ENCODE data around the gene PLEKHA7.
A peak's percentile ranks its signal among the peaks of the same experiment; 100 is the strongest.
"Not testable (repeated sequence)": the region's sequence is repeated elsewhere in the genome, so short reads cannot be mapped to it uniquely, and the experiment has no call there.

PLEKHA7 gene

DNA sequence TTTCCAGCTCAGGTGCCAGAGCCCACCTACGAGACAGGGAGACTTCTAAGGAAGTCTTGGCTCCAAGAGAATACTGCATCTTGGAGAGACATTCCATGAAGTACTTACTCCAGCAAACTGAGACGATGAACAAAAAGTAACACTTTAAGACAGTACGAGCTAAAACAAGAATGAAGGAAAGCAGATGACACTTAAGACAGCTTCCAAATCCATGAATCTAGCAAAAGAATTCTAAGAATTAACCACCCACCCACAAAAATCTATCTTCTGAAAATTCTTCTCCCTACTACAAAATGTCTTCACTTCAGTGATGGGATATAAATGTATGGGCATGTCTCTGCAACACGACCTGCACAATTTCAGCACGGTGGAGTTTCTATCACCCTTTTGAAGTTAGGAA is 142.8 kb downstream of the PLEKHA7 start:
- no peak for DNase-seq (ENCODE audit: low spot score)
- Mint-ChIP-seq H3K9me3 (no peaks in the 10 kb centered on the region), H3K4me1 (ENCODE audit: low read depth) (peaks cover 3% of the 10 kb centered on the region), H3K27me3 (ENCODE audit: low read depth) (peaks cover 3% of the 10 kb centered on the region), H3K36me3 (ENCODE audit: low read depth) (no peaks in the 10 kb centered on the region), H3K27ac (no peak overlapping the region), H3K4me3 (no peak overlapping the region)

DNA sequence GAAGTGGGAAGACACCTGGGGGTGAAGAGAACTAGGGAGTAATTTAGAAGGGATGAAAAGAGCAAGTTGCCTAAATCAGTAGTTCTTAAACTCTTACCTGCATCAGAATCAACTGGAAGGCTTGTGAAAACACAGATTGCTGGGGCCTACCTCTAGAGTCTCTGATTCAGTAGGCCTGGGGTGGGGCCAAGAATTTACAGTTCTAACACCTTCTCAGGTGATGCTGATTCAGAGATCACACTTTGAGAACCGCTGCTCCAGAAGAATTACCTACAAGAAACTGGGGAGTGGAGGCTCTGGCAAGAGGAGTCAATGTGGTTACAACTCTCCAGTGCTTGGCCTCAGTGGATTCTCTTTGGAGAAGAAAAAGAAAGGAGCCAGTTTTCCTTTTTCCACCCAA is 147.1 kb downstream of the PLEKHA7 start:
- H3K27ac Mint-ChIP-seq = no peak overlapping the region
- no peaks in the 10 kb centered on the region for H3K36me3 Mint-ChIP-seq (ENCODE audit: low read depth)
- peaks cover 10% of the 10 kb centered on the region for H3K4me1 Mint-ChIP-seq (ENCODE audit: low read depth)
- H3K27me3 Mint-ChIP-seq (ENCODE audit: low read depth) = no peaks in the 10 kb centered on the region
- H3K4me3 Mint-ChIP-seq = no peak overlapping the region
- DNase-seq (ENCODE audit: low spot score) = no peak
- no peaks in the 10 kb centered on the region for H3K9me3 Mint-ChIP-seq

DNA sequence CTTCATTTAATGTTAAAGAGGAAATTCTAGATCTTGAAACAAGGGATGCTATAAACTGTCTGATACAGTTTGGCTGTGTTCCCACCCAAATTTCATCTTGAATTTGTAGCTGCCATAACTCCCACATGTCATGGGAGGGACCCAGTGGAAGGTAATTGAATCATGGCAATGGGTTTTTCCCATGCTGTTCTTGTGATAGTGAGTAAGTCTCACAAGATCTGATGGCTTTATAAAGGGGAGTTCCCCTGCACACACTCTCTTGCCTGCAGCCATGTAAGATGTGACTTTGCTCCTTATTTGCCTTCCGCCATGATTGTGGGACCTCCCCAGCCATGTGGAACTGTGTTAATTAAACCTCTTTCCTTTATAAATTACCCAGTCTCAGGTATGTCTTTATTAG is 149.8 kb downstream of the PLEKHA7 start:
- not testable (repeated sequence) for H3K9me3 Mint-ChIP-seq; H3K4me1 Mint-ChIP-seq (ENCODE audit: low read depth); H3K27me3 Mint-ChIP-seq (ENCODE audit: low read depth); H3K36me3 Mint-ChIP-seq (ENCODE audit: low read depth); H3K4me3 Mint-ChIP-seq; H3K27ac Mint-ChIP-seq
- DNase-seq (ENCODE audit: low spot score) = peak; percentile 53

DNA sequence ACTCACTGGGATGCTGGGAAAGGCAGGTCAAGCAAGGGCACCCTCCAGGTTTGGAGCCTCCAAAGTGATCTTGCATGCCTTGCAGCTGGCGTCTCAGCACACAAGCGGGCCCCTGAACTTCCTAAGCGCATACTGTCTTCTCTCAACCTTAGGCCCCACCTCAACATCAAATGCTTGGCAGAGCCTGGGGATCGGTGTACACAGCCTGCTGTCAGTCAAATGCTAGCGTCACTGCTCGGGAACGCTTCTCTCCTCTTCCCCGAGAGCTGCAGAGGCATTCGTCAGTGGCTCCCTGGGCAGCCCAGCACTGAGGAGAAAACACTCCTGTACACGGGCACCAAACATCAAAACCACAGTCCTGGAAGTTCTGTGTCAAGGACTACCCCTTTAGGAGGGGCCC is 150.8 kb downstream of the PLEKHA7 start:
- Mint-ChIP-seq H3K4me3 (no peak overlapping the region), H3K9me3 (no peaks in the 10 kb centered on the region), H3K27ac (no peak overlapping the region), H3K36me3 (ENCODE audit: low read depth) (no peaks in the 10 kb centered on the region), H3K4me1 (ENCODE audit: low read depth) (peaks cover 10% of the 10 kb centered on the region), H3K27me3 (ENCODE audit: low read depth) (no peaks in the 10 kb centered on the region)
- DNase-seq (ENCODE audit: low spot score) = no peak

DNA sequence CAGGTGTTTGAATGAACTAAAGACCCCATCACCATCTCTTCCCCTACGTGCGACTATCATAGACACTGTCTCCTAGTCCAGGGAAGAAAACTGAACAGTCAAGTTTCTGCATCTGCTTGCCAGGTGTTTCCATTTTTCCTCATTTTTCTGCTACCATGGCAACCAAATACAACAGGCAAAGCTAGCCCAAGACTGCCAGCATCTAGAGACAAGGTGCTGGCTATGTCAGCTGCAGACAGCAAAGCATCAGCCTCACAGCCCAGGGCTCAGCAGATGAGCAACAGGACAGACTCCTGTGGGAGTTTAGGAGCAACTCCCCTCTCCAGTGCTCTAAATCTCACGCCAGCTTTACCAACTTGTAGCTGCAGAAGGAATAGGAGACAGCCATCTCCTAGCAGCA is 151.5 kb downstream of the PLEKHA7 start:
- no peak overlapping the region for H3K27ac Mint-ChIP-seq
- H3K36me3 Mint-ChIP-seq (ENCODE audit: low read depth) = no peaks in the 10 kb centered on the region
- no peaks in the 10 kb centered on the region for H3K27me3 Mint-ChIP-seq (ENCODE audit: low read depth)
- H3K9me3 Mint-ChIP-seq = no peaks in the 10 kb centered on the region
- DNase-seq (ENCODE audit: low spot score) = no peak
- H3K4me1 Mint-ChIP-seq (ENCODE audit: low read depth) = peaks cover 9% of the 10 kb centered on the region
- H3K4me3 Mint-ChIP-seq = no peak overlapping the region

DNA sequence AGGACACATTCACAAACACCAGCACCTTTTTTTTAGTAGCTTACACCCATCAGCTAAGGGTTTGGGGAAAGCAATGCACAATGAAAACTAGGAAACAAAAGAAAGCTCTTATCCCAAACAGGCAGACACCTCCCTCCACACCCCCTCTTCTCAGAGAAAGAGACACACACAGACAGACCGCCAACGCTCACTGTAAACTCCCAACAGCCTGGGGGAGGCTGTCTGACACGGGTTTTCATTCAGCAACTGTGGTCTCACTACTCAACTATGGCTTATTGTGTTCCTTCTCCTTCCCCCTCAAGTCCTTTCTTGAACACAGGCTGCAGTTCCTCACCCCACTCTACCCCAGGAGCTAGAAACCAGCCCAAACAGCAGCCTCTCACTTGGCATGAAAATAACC is 152.4 kb downstream of the PLEKHA7 start:
- H3K27me3 Mint-ChIP-seq (ENCODE audit: low read depth) = no peaks in the 10 kb centered on the region
- H3K9me3 Mint-ChIP-seq = no peaks in the 10 kb centered on the region
- peaks cover 6% of the 10 kb centered on the region for H3K4me1 Mint-ChIP-seq (ENCODE audit: low read depth)
- H3K27ac Mint-ChIP-seq = no peak overlapping the region
- H3K4me3 Mint-ChIP-seq = no peak overlapping the region
- H3K36me3 Mint-ChIP-seq (ENCODE audit: low read depth) = no peaks in the 10 kb centered on the region
- DNase-seq (ENCODE audit: low spot score) = no peak

DNA sequence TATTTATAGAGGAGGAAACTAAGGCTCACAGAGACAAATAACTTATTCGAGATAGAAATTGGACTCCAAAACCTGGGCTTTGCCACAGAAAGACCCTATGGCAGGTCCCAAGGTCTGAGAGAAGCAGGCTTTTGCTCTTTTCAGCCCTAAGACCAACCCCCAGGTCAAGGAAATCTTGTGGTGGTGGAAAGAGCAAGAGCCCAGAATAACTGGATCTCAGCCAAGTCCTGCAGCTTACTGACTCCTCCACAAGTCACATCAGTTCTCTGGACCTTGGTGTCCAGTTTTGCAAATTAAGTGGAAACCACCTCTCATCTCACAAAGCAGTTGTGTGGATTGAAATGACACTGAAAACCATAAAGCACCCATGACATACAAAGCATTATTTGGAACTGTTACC is 153.6 kb downstream of the PLEKHA7 start:
- H3K27me3 Mint-ChIP-seq (ENCODE audit: low read depth) = no peaks in the 10 kb centered on the region
- H3K9me3 Mint-ChIP-seq = no peaks in the 10 kb centered on the region
- no peak overlapping the region for H3K27ac Mint-ChIP-seq
- no peak for DNase-seq (ENCODE audit: low spot score)
- H3K4me1 Mint-ChIP-seq (ENCODE audit: low read depth) = peaks cover 6% of the 10 kb centered on the region
- no peaks in the 10 kb centered on the region for H3K36me3 Mint-ChIP-seq (ENCODE audit: low read depth)
- H3K4me3 Mint-ChIP-seq = no peak overlapping the region

DNA sequence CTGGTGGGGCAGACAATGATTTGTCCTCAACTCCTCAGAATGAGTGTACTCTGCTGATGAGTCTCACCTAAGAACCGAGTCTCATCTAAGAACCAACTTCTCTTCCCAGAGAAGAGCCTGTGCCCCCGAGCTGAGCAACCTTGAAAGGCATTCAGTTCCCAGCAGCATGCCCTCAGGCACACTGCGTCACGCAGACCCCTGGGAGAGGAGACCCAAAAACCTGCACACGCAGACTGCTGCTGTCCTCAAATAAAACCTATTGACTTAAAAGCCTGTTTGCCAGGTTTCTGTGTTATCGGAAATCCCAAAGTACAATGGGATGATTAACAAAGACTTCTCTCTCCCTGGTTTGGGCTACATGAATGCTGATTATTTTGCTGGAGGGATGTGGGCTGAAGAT is 154.6 kb downstream of the PLEKHA7 start:
- DNase-seq (ENCODE audit: low spot score) = no peak
- no peak overlapping the region for H3K27ac Mint-ChIP-seq
- peaks cover 6% of the 10 kb centered on the region for H3K4me1 Mint-ChIP-seq (ENCODE audit: low read depth)
- H3K4me3 Mint-ChIP-seq = no peak overlapping the region
- H3K36me3 Mint-ChIP-seq (ENCODE audit: low read depth) = no peaks in the 10 kb centered on the region
- H3K27me3 Mint-ChIP-seq (ENCODE audit: low read depth) = no peaks in the 10 kb centered on the region
- H3K9me3 Mint-ChIP-seq = no peaks in the 10 kb centered on the region

DNA sequence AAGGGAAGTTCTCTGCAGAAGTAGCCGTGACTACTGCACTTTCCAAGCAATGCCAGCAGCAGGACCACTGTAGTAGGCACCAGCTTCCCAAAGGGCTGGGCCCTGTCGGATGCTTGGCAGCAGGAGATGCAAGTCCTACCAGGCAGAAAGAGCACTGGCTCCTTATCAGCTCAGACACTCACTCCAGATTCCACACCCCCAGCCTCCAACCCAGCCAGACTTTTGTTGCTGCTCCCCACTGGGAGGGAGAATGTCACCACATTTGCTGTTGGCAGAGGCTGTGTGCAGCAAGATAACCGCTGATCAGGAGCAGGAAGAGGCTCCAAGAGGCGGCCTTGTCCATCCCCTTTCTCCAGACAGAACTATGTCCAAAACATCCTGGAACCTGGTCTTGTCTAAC is 157.0 kb downstream of the PLEKHA7 start:
- Mint-ChIP-seq H3K4me3 (no peak overlapping the region), H3K9me3 (no peaks in the 10 kb centered on the region), H3K27me3 (ENCODE audit: low read depth) (no peaks in the 10 kb centered on the region), H3K4me1 (ENCODE audit: low read depth) (no peaks in the 10 kb centered on the region), H3K27ac (no peak overlapping the region), H3K36me3 (ENCODE audit: low read depth) (no peaks in the 10 kb centered on the region)
- DNase-seq (ENCODE audit: low spot score) = no peak

DNA sequence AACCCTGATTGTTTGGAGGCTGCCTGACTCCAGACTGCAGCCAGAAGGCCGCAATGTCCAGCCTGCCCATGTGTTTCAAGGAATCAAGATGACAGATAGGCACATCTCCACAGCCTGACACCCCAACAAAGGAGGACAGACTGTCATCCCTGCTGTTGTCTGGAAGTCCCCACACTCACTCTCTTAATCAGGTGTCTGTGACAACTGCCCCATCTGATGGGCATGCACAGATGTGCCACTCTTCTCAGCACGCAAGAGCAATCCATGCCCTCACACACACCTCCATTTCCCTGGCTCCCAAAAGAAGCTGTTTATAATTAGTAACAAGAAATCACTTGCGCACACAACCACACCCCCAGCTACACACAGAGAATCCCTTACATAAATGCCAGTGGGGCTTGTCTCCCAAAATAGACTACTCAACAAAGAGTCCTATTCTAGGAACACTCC is 158.2 kb downstream of the PLEKHA7 start:
- DNase-seq (ENCODE audit: low spot score) = no peak
- no peaks in the 10 kb centered on the region for H3K4me1 Mint-ChIP-seq (ENCODE audit: low read depth)
- H3K4me3 Mint-ChIP-seq = no peak overlapping the region
- no peak overlapping the region for H3K27ac Mint-ChIP-seq
- H3K27me3 Mint-ChIP-seq (ENCODE audit: low read depth) = no peaks in the 10 kb centered on the region
- H3K9me3 Mint-ChIP-seq = no peaks in the 10 kb centered on the region
- no peaks in the 10 kb centered on the region for H3K36me3 Mint-ChIP-seq (ENCODE audit: low read depth)

DNA sequence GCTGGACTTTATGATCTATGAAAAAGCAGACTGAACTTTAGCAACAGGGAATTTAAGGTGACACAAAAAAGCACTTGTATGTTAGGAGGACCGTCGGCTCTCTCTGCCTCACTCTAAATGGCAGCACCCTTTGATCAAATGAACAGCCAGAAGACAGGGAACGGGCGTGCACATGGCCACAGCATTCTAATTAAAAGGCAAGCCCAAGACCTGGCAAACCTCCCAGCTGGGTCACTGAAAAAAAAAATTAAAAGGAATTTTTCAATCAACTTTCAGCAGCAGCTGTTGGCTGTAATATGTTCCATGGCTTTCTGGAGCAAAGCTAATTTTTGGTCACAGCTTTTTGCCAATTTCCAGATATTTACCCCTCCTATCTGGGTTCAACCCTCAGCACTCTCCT is 159.2 kb downstream of the PLEKHA7 start:
- no peak overlapping the region for H3K27ac Mint-ChIP-seq
- no peaks in the 10 kb centered on the region for H3K36me3 Mint-ChIP-seq (ENCODE audit: low read depth)
- DNase-seq (ENCODE audit: low spot score) = no peak
- no peaks in the 10 kb centered on the region for H3K4me1 Mint-ChIP-seq (ENCODE audit: low read depth)
- no peaks in the 10 kb centered on the region for H3K27me3 Mint-ChIP-seq (ENCODE audit: low read depth)
- H3K4me3 Mint-ChIP-seq = no peak overlapping the region
- H3K9me3 Mint-ChIP-seq = no peaks in the 10 kb centered on the region

DNA sequence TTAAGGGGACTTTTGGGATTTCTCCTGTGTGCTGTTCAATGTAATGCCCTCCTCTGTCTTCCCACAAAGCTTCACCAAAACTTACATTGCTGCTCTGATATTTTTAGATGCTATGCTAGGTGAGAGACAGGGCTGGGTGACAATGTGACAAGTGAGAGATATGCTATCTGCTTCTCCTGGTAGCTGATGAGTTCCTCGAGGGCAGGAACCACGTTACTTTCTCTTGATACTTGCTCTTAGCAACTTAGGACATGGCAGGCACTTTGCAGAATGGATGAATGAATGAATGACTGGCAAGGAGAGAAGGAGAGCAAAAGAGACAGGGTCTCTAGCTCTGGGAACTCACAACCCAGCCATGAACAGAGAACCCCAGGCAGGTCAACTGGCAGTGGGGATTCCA is 160.4 kb downstream of the PLEKHA7 start:
- no peaks in the 10 kb centered on the region for H3K36me3 Mint-ChIP-seq (ENCODE audit: low read depth)
- H3K27me3 Mint-ChIP-seq (ENCODE audit: low read depth) = no peaks in the 10 kb centered on the region
- no peak overlapping the region for H3K4me3 Mint-ChIP-seq
- DNase-seq (ENCODE audit: low spot score) = no peak
- H3K9me3 Mint-ChIP-seq = no peaks in the 10 kb centered on the region
- no peak overlapping the region for H3K27ac Mint-ChIP-seq
- H3K4me1 Mint-ChIP-seq (ENCODE audit: low read depth) = no peaks in the 10 kb centered on the region

DNA sequence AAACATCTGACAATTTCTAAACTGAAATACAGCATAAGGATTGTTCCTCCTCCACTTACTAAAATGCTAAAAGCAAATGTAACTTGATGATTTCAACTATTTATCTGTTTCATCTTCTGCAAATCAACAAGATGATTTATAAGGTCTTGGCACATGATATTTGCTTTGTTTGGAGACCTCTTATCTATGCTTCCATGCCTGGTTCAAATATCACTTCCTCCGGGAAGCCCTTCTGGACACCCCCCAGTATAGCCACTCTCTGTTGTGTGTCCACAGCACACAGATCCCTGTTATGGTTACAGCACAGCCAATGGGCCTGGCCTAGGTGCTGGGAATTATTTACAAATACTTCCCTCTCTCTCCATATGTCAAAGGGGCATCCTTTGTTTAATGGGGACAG is 160.9 kb downstream of the PLEKHA7 start:
- no peaks in the 10 kb centered on the region for H3K9me3 Mint-ChIP-seq
- no peak overlapping the region for H3K27ac Mint-ChIP-seq
- H3K4me1 Mint-ChIP-seq (ENCODE audit: low read depth) = no peaks in the 10 kb centered on the region
- no peak overlapping the region for H3K4me3 Mint-ChIP-seq
- DNase-seq (ENCODE audit: low spot score) = no peak
- H3K27me3 Mint-ChIP-seq (ENCODE audit: low read depth) = no peaks in the 10 kb centered on the region
- no peaks in the 10 kb centered on the region for H3K36me3 Mint-ChIP-seq (ENCODE audit: low read depth)

DNA sequence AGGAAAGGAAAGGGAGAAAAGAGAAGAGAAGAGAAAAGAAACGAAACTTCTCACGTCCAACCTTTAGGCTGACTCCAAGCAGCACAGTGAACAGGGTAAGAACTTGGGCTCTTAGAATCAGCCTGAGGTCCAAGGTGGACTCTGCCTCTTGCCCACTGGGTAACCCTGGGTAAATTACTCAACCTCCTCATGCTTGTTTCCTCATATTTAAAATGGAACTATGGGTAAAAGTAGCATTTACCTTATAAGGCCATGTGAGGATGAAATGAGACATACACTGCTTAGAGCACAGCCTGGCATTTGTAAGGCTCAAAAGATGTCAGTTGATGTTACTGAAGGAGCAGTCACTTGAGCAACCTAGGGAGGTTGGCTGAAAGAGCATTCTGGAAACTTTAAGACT is 167.9 kb downstream of the PLEKHA7 start:
- no peaks in the 10 kb centered on the region for H3K27me3 Mint-ChIP-seq (ENCODE audit: low read depth)

DNA sequence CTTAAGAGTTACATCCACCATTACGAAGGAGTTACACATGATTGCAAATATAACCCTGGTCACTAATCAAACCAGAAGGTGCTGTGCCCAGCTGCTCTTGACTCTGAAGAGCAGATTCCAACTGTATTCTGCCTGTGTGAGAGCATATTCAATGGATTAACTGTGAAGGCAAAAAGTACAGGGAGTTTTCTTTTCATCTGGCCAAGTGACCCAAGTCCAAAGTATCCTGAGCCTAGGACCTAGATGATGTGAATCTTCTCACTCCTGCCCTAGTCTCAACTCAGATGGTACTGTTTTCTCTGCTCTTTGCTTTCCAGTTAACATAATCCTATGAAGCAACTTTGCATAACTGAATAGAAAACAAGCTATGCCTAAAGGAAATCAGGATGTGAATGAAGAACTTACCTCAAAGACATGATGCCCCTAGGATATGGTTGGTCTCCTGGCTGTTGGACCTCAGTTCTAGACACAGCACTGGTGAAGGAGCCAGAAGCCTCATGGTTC is 169.9 kb downstream of the PLEKHA7 start:
- H3K36me3 Mint-ChIP-seq (ENCODE audit: low read depth) = no peaks in the 10 kb centered on the region
- no peak overlapping the region for H3K4me3 Mint-ChIP-seq
- no peaks in the 10 kb centered on the region for H3K27me3 Mint-ChIP-seq (ENCODE audit: low read depth)
- no peaks in the 10 kb centered on the region for H3K4me1 Mint-ChIP-seq (ENCODE audit: low read depth)
- no peak for DNase-seq (ENCODE audit: low spot score)
- H3K9me3 Mint-ChIP-seq = no peaks in the 10 kb centered on the region
- H3K27ac Mint-ChIP-seq = no peak overlapping the region

More for the DNA sequence above, 167.9 kb downstream of the PLEKHA7 start:
- Mint-ChIP-seq H3K4me3 (no peak overlapping the region), H3K9me3 (no peaks in the 10 kb centered on the region), H3K4me1 (ENCODE audit: low read depth) (no peaks in the 10 kb centered on the region), H3K27ac (no peak overlapping the region), H3K36me3 (ENCODE audit: low read depth) (no peaks in the 10 kb centered on the region)
- no peak for DNase-seq (ENCODE audit: low spot score)
